T-cell (primary cell): Measurements from ENCODE around the gene CD300C. TPM values are rescaled to one million over a fixed set of nuclear protein-coding genes. Genes with fewer than 3 reads are reported as not detected.

Experiments used
- ATAC-seq, 4 experiments: fragments of 200-7000 bp in 3 of 4; fragments of 150-1000 bp in 1 of 4; cut with Tn5 transposase; replicated peaks in 1 of 4; 1 replicate in 3 of 4; 2 replicates in 1 of 4; pipeline ENCODE4 v1.10.0; 2021; ENCODE audit warnings: moderate library complexity in 3 of 4, mild to moderate bottlenecking in 2 of 4, moderate number of reproducible peaks in 1 of 4
- CTCF ChIA-PET, 2 donors: fragments of 300-600 bp; sonication (Branson Sonifier 250); formaldehyde crosslinking; loops; one replicate each; lab custom pipeline; 2022; ENCODE audit warnings: antibody characterized with exemption in 2 of 2; lab: Charles Lee
- POLR2A ChIA-PET, 2 donors: fragments of 300-600 bp; sonication (Branson Sonifier 250); formaldehyde crosslinking; loops; one replicate each; lab custom pipeline; 2022; ENCODE audit warnings: antibody characterized with exemption in 2 of 2; lab: Charles Lee
- DNase-seq, 35 experiments: peaks; one replicate each; pipeline versions ENCODE4 v3.0.0 to v3.0.0-alpha.2; 2013 to 2023
- H3K27ac ChIP-seq: one replicate; pipeline ENCODE4 v1.5.1; 2013; ENCODE audit warnings: low read length
- H3K27me3 ChIP-seq, 2 experiments: replicated peaks in 1 of 2; 1 replicate in 1 of 2; 2 replicates in 1 of 2; pipeline versions ENCODE4 v1.6.1 to v1.7.0; 2013; ENCODE audit warnings: low read length in 1 of 2, mixed read lengths in 1 of 2; ENCODE audit not compliant: control insufficient read depth in 2 of 2, insufficient read depth in 2 of 2; ENCODE audit errors: extremely low read depth in 1 of 2
- H3K36me3 ChIP-seq, 2 donors: 1 replicate in 1 of 2; 2 replicates in 1 of 2; pipeline versions ENCODE4 v1.6.1 to v1.7.0; 2013; ENCODE audit warnings: low read length in 1 of 2; ENCODE audit not compliant: control insufficient read depth in 2 of 2, insufficient read depth in 1 of 2; ENCODE audit errors: extremely low read depth in 1 of 2
- H3K4me1 ChIP-seq, 2 experiments: 1 replicate in 1 of 2; 2 replicates in 1 of 2; pipeline versions ENCODE4 v1.6.1 to v1.7.0; 2013; ENCODE audit warnings: low read length in 2 of 2, mixed read lengths in 1 of 2; ENCODE audit not compliant: insufficient read depth in 2 of 2, control insufficient read depth in 1 of 2; ENCODE audit errors: extremely low read depth in 1 of 2
- H3K4me3 ChIP-seq, 2 donors: 1 replicate in 1 of 2; 2 replicates in 1 of 2; pipeline versions ENCODE4 v1.5.1 to v1.7.0; 2013; ENCODE audit warnings: mild to moderate bottlenecking in 2 of 2, low read length in 1 of 2, moderate library complexity in 1 of 2; ENCODE audit not compliant: control insufficient read depth in 1 of 2; ENCODE audit errors: extremely low read depth in 1 of 2
- H3K9me3 ChIP-seq: 2 replicates; pipeline ENCODE4 v1.7.0; 2013
- H3K27ac Mint-ChIP-seq, 2 donors: one replicate each; pipeline ENCODE4 v1.8.0; 2020 to 2021; ENCODE audit warnings: mild to moderate bottlenecking in 2 of 2, mixed read lengths in 2 of 2
- H3K27me3 Mint-ChIP-seq, 2 donors: one replicate each; pipeline ENCODE4 v1.8.0; 2021 to 2022; ENCODE audit warnings: mixed read lengths in 2 of 2
- H3K36me3 Mint-ChIP-seq: one replicate; pipeline ENCODE4 v1.8.0; 2021; ENCODE audit warnings: mixed read lengths
- H3K4me1 Mint-ChIP-seq, 3 donors: one replicate each; pipeline ENCODE4 v1.8.0; 2020 to 2022; ENCODE audit warnings: mixed read lengths in 3 of 3, mild to moderate bottlenecking in 1 of 3
- H3K4me3 Mint-ChIP-seq, 3 donors: one replicate each; pipeline ENCODE4 v1.8.0; 2020 to 2022; ENCODE audit warnings: mild to moderate bottlenecking in 3 of 3, mixed read lengths in 3 of 3, moderate library complexity in 3 of 3
- H3K9me3 Mint-ChIP-seq, 3 donors: one replicate each; pipeline ENCODE4 v1.8.0; 2020 to 2022; ENCODE audit warnings: mixed read lengths in 3 of 3
- WGBS: methylation state at CpG from one replicate; pipeline ENCODE4 v1.1.5; 2013; ENCODE audit warnings: missing lambda C conversion rate; ENCODE audit not compliant: insufficient coverage; 5-methylcytosine and 5-hydroxymethylcytosine counted together
- total RNA-seq, 35 experiments: library from RNA in 6 of 35; stranded (reverse) in 6 of 35; fragments of 120-200 nt in 1 of 35; gene quantifications; one replicate each; pipeline versions ENCODE4 v1.2.1 to v1.2.4 and lab custom pipeline; 2013 to 2026

CD300C gene
- total RNA-seq, 5 donors from 2014 or later (not counting 1 experiment from before 2014, with no cell fraction given): 0.18 TPM; not detected in 4

- ChIA-PET POLR2A (no interaction called here), CTCF (no interaction called here)
- peaks cover 0 to 4% (median 0%) of the 10 kb centered on the region in 3 donors for H3K9me3 Mint-ChIP-seq
- Histone ChIP-seq H3K27me3 (peaks cover 0 to 16% of the 10 kb centered on the region in 2 experiments), H3K36me3 (no peaks in the 10 kb centered on the region), H3K9me3 (no peaks in the 10 kb centered on the region), H3K27ac (no peak overlapping the region), H3K4me1 (no peaks in the 10 kb centered on the region), H3K4me3 (no peak overlapping the region)
- no peak for ATAC-seq
- H3K4me3 Mint-ChIP-seq: no peak overlapping the region
- H3K27ac Mint-ChIP-seq: no peak overlapping the region
- no peaks in the 10 kb centered on the region for H3K36me3 Mint-ChIP-seq
- H3K4me1 Mint-ChIP-seq: peaks cover 8 to 9% (median 9%) of the 10 kb centered on the region in 3 donors
- 68% methylated on average over 3 of the region's 7 CpGs for WGBS
- DNase-seq: no peak
- H3K27me3 Mint-ChIP-seq: peaks cover 0 to 4% of the 10 kb centered on the region in 2 donors
Observed at GRCh38 chr17:74555427-74555940, 9.6 kb upstream of the CD300C start.

- H3K4me3 Mint-ChIP-seq: no peak overlapping the region
- ATAC-seq (no peak), DNase-seq (no peak)
- ChIA-PET POLR2A (no interaction called here), CTCF (no interaction called here)
- WGBS: 83% methylated on average over 4 of the region's 6 CpGs
- H3K4me1 ChIP-seq: no peaks in the 10 kb centered on the region
- H3K9me3 ChIP-seq: no peaks in the 10 kb centered on the region
- no peaks in the 10 kb centered on the region for H3K36me3 ChIP-seq
- peaks cover 0 to 4% (median 0%) of the 10 kb centered on the region in 3 donors for H3K9me3 Mint-ChIP-seq
- H3K27me3 Mint-ChIP-seq: peaks cover 0 to 7% of the 10 kb centered on the region in 2 donors
- H3K27me3 ChIP-seq: peaks cover 0 to 22% of the 10 kb centered on the region in 2 experiments
- no peak overlapping the region for H3K27ac ChIP-seq
- no peaks in the 10 kb centered on the region for H3K36me3 Mint-ChIP-seq
- H3K4me1 Mint-ChIP-seq: peaks cover 8 to 9% (median 9%) of the 10 kb centered on the region in 3 donors
- no peak overlapping the region for H3K27ac Mint-ChIP-seq
- no peak overlapping the region for H3K4me3 ChIP-seq
Observed at GRCh38 chr17:74554909-74555308, 9.0 kb upstream of the CD300C start.

GRCh38 chr17:74552037-74552436 is 6.1 kb upstream of the CD300C start:
- no peaks in the 10 kb centered on the region for H3K9me3 ChIP-seq
- ChIA-PET POLR2A (no interaction called here), CTCF (no interaction called here)
- peaks cover 0 to 34% of the 10 kb centered on the region in 2 experiments for H3K27me3 ChIP-seq
- H3K27ac ChIP-seq: no peak overlapping the region
- 48% methylated on average over 6 of the region's 7 CpGs for WGBS
- peaks cover 6 to 9% (median 7%) of the 10 kb centered on the region in 3 donors for H3K4me1 Mint-ChIP-seq
- H3K4me3 Mint-ChIP-seq: no peak overlapping the region
- H3K4me3 ChIP-seq: no peak overlapping the region
- H3K36me3 Mint-ChIP-seq: no peaks in the 10 kb centered on the region
- no peaks in the 10 kb centered on the region for H3K36me3 ChIP-seq
- H3K9me3 Mint-ChIP-seq: peaks cover 0 to 4% (median 0%) of the 10 kb centered on the region in 3 donors
- H3K27me3 Mint-ChIP-seq: peaks cover 0 to 16% of the 10 kb centered on the region in 2 donors
- no peak overlapping the region for H3K27ac Mint-ChIP-seq
- DNase-seq (no peak), ATAC-seq (no peak)
- no peaks in the 10 kb centered on the region for H3K4me1 ChIP-seq

GRCh38 chr17:74550602-74551001 is 4.7 kb upstream of the CD300C start:
- ChIA-PET CTCF (no interaction called here), POLR2A (no interaction called here)
- Mint-ChIP-seq H3K36me3 (no peaks in the 10 kb centered on the region), H3K9me3 (no peaks in the 10 kb centered on the region), H3K27me3 (peaks cover 0 to 16% of the 10 kb centered on the region in 2 donors), H3K27ac (no peak overlapping the region), H3K4me1 (peaks cover 6 to 9% (median 7%) of the 10 kb centered on the region in 3 donors), H3K4me3 (no peak overlapping the region)
- H3K4me3 ChIP-seq: no peak overlapping the region
- WGBS: 85% methylated on average over 11 of the region's 15 CpGs
- ATAC-seq (no peak), DNase-seq (no peak)
- H3K4me1 ChIP-seq: peaks cover 0 to 4% of the 10 kb centered on the region in 2 experiments
- H3K27ac ChIP-seq: no peak overlapping the region
- H3K9me3 ChIP-seq: no peaks in the 10 kb centered on the region
- no peaks in the 10 kb centered on the region for H3K36me3 ChIP-seq
- H3K27me3 ChIP-seq: peaks cover 0 to 34% of the 10 kb centered on the region in 2 experiments

- ChIA-PET POLR2A (no interaction called here), CTCF (no interaction called here)
- H3K9me3 ChIP-seq: no peaks in the 10 kb centered on the region
- Mint-ChIP-seq H3K4me1 (peaks cover 7 to 9% (median 9%) of the 10 kb centered on the region in 3 donors), H3K4me3 (no peak overlapping the region), H3K36me3 (no peaks in the 10 kb centered on the region), H3K27ac (no peak overlapping the region), H3K27me3 (peaks cover 0 to 16% of the 10 kb centered on the region in 2 donors), H3K9me3 (no peaks in the 10 kb centered on the region)
- ATAC-seq: no peak
- 79% methylated on average over 7 of the region's 7 CpGs for WGBS
- no peak overlapping the region for H3K27ac ChIP-seq
- no peak for DNase-seq
- H3K27me3 ChIP-seq: peaks cover 0 to 34% of the 10 kb centered on the region in 2 experiments
- no peaks in the 10 kb centered on the region for H3K36me3 ChIP-seq
- no peak overlapping the region for H3K4me3 ChIP-seq
- H3K4me1 ChIP-seq: peaks cover 0 to 4% of the 10 kb centered on the region in 2 experiments
Observed at GRCh38 chr17:74549343-74549742, 3.4 kb upstream of the CD300C start.

- peaks cover 0 to 16% of the 10 kb centered on the region in 2 donors for H3K27me3 Mint-ChIP-seq
- H3K27ac Mint-ChIP-seq: no peak overlapping the region
- no peak for ATAC-seq
- no peaks in the 10 kb centered on the region for H3K9me3 Mint-ChIP-seq
- Histone ChIP-seq H3K36me3 (no peaks in the 10 kb centered on the region), H3K27ac (no peak overlapping the region), H3K27me3 (peaks cover 0 to 36% of the 10 kb centered on the region in 2 experiments), H3K4me1 (peaks cover 0 to 4% of the 10 kb centered on the region in 2 experiments), H3K4me3 (no peak overlapping the region), H3K9me3 (no peaks in the 10 kb centered on the region)
- POLR2A ChIA-PET: no interaction called here
- no peak for DNase-seq
- H3K4me3 Mint-ChIP-seq: no peak overlapping the region
- peaks cover 7 to 9% (median 9%) of the 10 kb centered on the region in 3 donors for H3K4me1 Mint-ChIP-seq
- WGBS: 38% methylated on average over 2 of the region's 3 CpGs
- no peaks in the 10 kb centered on the region for H3K36me3 Mint-ChIP-seq
- CTCF ChIA-PET: no interaction called here
Observed at GRCh38 chr17:74547736-74548135, 1.8 kb upstream of the CD300C start.
